HCT116 (cell line): Measurements from ENCODE around the gene SLC47A2. TPM values are rescaled to one million over a fixed set of nuclear protein-coding genes. Genes with fewer than 3 reads are reported as not detected.
A peak's percentile ranks its signal among the peaks of the same experiment; 100 is the strongest.

Experiments used
- ATAC-seq: fragments of 200-7000 bp; cut with Tn5 transposase; 2 replicates; pipeline ENCODE4 v1.9.1; 2020; ENCODE audit warnings: mild to moderate bottlenecking, moderate library complexity
- BruUV-seq: library from RNA; stranded (reverse); fragments of 400-500 nt; replicated peaks from 2 replicates; lab custom pipeline; 2021; lab: Mats Ljungman, UMichigan
- CTCF ChIA-PET: fragments of 300-600 bp; sonication (Branson Sonifier 250); formaldehyde crosslinking; loops from one replicate; lab custom pipeline; 2021; ENCODE audit warnings: antibody characterized with exemption; lab: Charles Lee
- POLR2A ChIA-PET: fragments of 300-600, 350-600 bp; sonication (Branson Sonifier 250); formaldehyde crosslinking; loops from one replicate; lab custom pipeline; 2021; ENCODE audit warnings: antibody characterized with exemption; lab: Charles Lee
- RAD21 ChIA-PET, 2 experiments: fragments of 300-600 bp; sonication (Branson Sonifier 250); formaldehyde crosslinking; loops; one replicate each; lab custom pipeline; 2023; ENCODE audit warnings: low total read pairs in 2 of 2; ENCODE audit not compliant: uncharacterized antibody in 2 of 2, unreplicated experiment in 2 of 2, low non-redundant PET in 1 of 2; lab: Charles Lee
- DNase-seq: peaks from one replicate; pipeline ENCODE4 v3.0.0-alpha.2; 2010; ENCODE audit warnings: low read depth, low spot score
- H2AFZ ChIP-seq: fragments of 200-600 bp; shearing (Covaris generic), sonication (generic); 2 replicates; pipeline ENCODE4 v1.6.1; 2017; ENCODE audit warnings: low read depth, mixed run types, mixed read lengths, antibody characterized with exemption, low read length; ENCODE audit not compliant: poor library complexity, severe bottlenecking
- H3K27ac ChIP-seq: 2 replicates; pipeline ENCODE4 v1.5.1; 2012; ENCODE audit warnings: low read depth, low read length
- H3K27me3 ChIP-seq: fragments of 200-600 bp; sonication (generic); 2 replicates; pipeline ENCODE4 v1.6.1; 2016; ENCODE audit warnings: mixed run types, low read length, mixed read lengths; ENCODE audit not compliant: insufficient read depth
- H3K36me3 ChIP-seq, 2 experiments: fragments of 200-500 bp in 1 of 2; fragments of 200-600 bp in 1 of 2; sonication (Bioruptor generic) in 1 of 2; sonication (generic) in 1 of 2; 2 replicates each; pipeline versions ENCODE4 v1.5.1 to v1.6.1; 2014 to 2016; ENCODE audit warnings: low read length in 2 of 2, inconsistent platforms in 1 of 2, mixed read lengths in 1 of 2, mixed run types in 1 of 2; ENCODE audit not compliant: insufficient read depth in 2 of 2, control insufficient read depth in 1 of 2
- H3K4me1 ChIP-seq, 2 experiments: fragments of 200-600 bp in 1 of 2; sonication (generic) in 1 of 2; 2 replicates each; pipeline versions ENCODE4 v1.5.1 to v1.6.1; 2012 to 2017; ENCODE audit warnings: low read length in 2 of 2, inconsistent platforms in 1 of 2, mild to moderate bottlenecking in 1 of 2, mixed read lengths in 1 of 2, mixed run types in 1 of 2, moderate library complexity in 1 of 2; ENCODE audit not compliant: insufficient read depth in 2 of 2, control insufficient read depth in 1 of 2
- H3K4me2 ChIP-seq: fragments of 200-600 bp; sonication (generic); 2 replicates; pipeline ENCODE4 v1.6.1; 2017; ENCODE audit warnings: mixed run types, low read length, mixed read lengths
- H3K4me3 ChIP-seq, 2 experiments: fragments of 200-600 bp in 1 of 2; sonication (generic) in 1 of 2; replicated peaks in 1 of 2; 2 replicates each; pipeline ENCODE4 v1.5.1; 2011 to 2016; ENCODE audit warnings: low read length in 2 of 2, control low read depth in 1 of 2, low read depth in 1 of 2, mild to moderate bottlenecking in 1 of 2, mixed read lengths in 1 of 2, mixed run types in 1 of 2
- H3K79me2 ChIP-seq: fragments of 200-600 bp; sonication (generic); 2 replicates; pipeline ENCODE4 v1.6.1; 2017; ENCODE audit warnings: mild to moderate bottlenecking, mixed run types, low read length, moderate library complexity, mixed read lengths; ENCODE audit not compliant: insufficient read depth
- H3K9ac ChIP-seq: fragments of 200-600 bp; sonication (generic); 2 replicates; pipeline ENCODE4 v1.6.1; 2016; ENCODE audit warnings: low read length, mixed read lengths
- H3K9me2 ChIP-seq: fragments of 200-600 bp; sonication (generic), shearing (Covaris generic); 2 replicates; pipeline ENCODE4 v1.6.1; 2017; ENCODE audit warnings: mixed run types, mild to moderate bottlenecking, moderate library complexity; ENCODE audit not compliant: insufficient read depth
- H3K9me3 ChIP-seq, 2 experiments: fragments of 200-500 bp in 1 of 2; fragments of 200-600 bp in 1 of 2; sonication (Bioruptor generic) in 1 of 2; sonication (generic) in 1 of 2; 2 replicates each; pipeline ENCODE4 v1.6.1; 2014 to 2017; ENCODE audit warnings: low read length in 2 of 2, mixed read lengths in 2 of 2, inconsistent platforms in 1 of 2, low read depth in 1 of 2, mild to moderate bottlenecking in 1 of 2, mixed run types in 1 of 2, moderate library complexity in 1 of 2; ENCODE audit not compliant: control insufficient read depth in 1 of 2, insufficient read depth in 1 of 2
- H4K20me1 ChIP-seq: fragments of 200-600 bp; sonication (generic), shearing (Covaris generic); 2 replicates; pipeline ENCODE4 v1.6.1; 2017; ENCODE audit warnings: mixed run types, mild to moderate bottlenecking, moderate library complexity; ENCODE audit not compliant: insufficient read depth
- CBX3 ChIP-seq: IDR thresholded peaks from 2 replicates; pipeline ENCODE4 v1.6.1; 2012; ENCODE audit warnings: low read depth
- EZH2 ChIP-seq: fragments of 200-600 bp; sonication (generic); IDR thresholded peaks from 2 replicates; pipeline ENCODE4 v1.6.1; 2017; ENCODE audit warnings: antibody characterized with exemption, mixed run types
- FOSL1 ChIP-seq: IDR thresholded peaks from 2 replicates; pipeline ENCODE4 v1.6.1; 2012; ENCODE audit warnings: low read depth
- JUND ChIP-seq: IDR thresholded peaks from 2 replicates; pipeline ENCODE4 v1.6.1; 2012
- RAD21 ChIP-seq: IDR thresholded peaks from 2 replicates; pipeline ENCODE4 v1.6.1; 2012; ENCODE audit warnings: low read depth, mild to moderate bottlenecking
- SRF ChIP-seq: IDR thresholded peaks from 2 replicates; pipeline ENCODE4 v1.6.1; 2012; ENCODE audit warnings: low read depth
- YY1 ChIP-seq: IDR thresholded peaks from 2 replicates; pipeline ENCODE4 v1.6.1; 2011; ENCODE audit warnings: low read length, low read depth, moderate library complexity, mild to moderate bottlenecking; ENCODE audit not compliant: insufficient replicate concordance; ENCODE audit errors: extremely low read depth
- ZNF274 ChIP-seq: fragments of 200-500 bp; sonication (Bioruptor generic); IDR thresholded peaks from 2 replicates; pipeline ENCODE4 v1.6.1; 2014; ENCODE audit warnings: mild to moderate bottlenecking, low read depth, low read length, inconsistent platforms
- intact Hi-C: fragments of 100-400 bp; cut with micrococcal nuclease; formaldehyde crosslinking; loops from 2 replicates; pipeline ENCODE4 v1.10.0; 2022
- total RNA-seq: library from RNA; stranded (reverse); gene quantifications from one replicate; pipeline ENCODE4 v1.2.1, GENCODE V29; 2021; ENCODE audit not compliant: unreplicated experiment
- TF ChIP-seq, protein P1 (sequence below), 3 experiments: fragments of 200-600 bp in 1 of 3; sonication (generic) in 1 of 3; IDR thresholded peaks in 2 of 3; conservative IDR thresholded peaks in 1 of 3; 2 replicates each; pipeline ENCODE4 v1.5.1; 2012 to 2017; ENCODE audit warnings: low read depth in 2 of 3, low read length in 2 of 3, antibody characterized with exemption in 1 of 3, borderline replicate concordance in 1 of 3, control low read depth in 1 of 3, mild to moderate bottlenecking in 1 of 3, mixed read lengths in 1 of 3, mixed run types in 1 of 3, moderate library complexity in 1 of 3; ENCODE audit not compliant: insufficient read depth in 1 of 3
- TF ChIP-seq, protein P2 (sequence below): IDR thresholded peaks from 2 replicates; pipeline ENCODE4 v1.6.1; 2012; ENCODE audit warnings: low read depth

Gene SLC47A2
- total RNA-seq, 1 experiment from 2014 or later = not detected

DNA sequence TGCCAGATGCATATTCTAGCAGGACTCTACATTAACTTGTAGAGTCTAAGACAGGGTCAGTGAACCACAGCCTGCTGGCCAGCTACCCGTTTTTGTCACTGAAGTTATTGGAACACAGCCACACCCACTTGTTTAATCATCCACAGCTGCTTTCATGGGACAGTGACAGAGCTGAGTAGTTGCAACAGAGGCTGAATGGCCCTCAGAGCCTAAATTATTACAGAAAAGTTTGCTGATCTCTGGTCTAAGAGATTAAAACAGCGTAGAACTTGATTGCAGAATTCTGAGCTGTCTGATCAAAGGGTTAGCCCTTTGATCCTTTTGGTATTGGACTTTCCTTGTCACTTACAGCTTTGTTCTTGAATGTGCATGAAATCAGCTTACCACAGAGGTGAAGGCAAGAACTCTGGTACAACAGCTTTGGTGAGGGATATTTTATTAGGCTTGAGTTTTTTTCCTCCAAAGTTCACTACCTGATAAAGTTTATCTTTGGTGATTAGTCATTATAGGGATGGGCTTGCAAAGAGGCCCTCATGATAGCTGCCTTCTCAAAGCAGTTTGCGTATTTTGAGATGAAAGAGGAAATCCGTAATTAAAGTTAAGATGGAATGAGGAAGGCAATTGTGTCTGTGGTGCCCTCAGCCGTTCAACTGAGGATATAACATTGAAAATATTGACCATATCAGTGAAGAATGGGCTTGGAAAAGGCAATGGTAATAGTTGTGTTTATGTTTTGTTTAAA is 44.2 kb downstream of the SLC47A2 start:
- H3K4me3 ChIP-seq = no peak overlapping the region
- BruUV-seq = no TSS peak
- H4K20me1 ChIP-seq = no peaks in the 10 kb centered on the region
- no peak overlapping the region for H3K9ac ChIP-seq
- ATAC-seq (no peak), DNase-seq (no peak)
- H3K27me3 ChIP-seq = no peaks in the 10 kb centered on the region
- RAD21 ChIA-PET = interaction anchor here in 1 of 2 experiments (1.1 kb wide), 1 partner anchor 82 kb away, joined by 3 read pairs; no protein-coding TSS in a partner anchor
- POLR2A ChIA-PET = no interaction called here
- no peaks in the 10 kb centered on the region for H3K9me2 ChIP-seq
- H3K27ac ChIP-seq = no peak overlapping the region
- CTCF ChIA-PET = interaction anchor here (1.0 to 1.1 kb wide), 2 partner anchors 90 to 309 kb away, joined by 3 to 4 read pairs; partner anchors contain the start of gene B9D1
- no peaks in the 10 kb centered on the region for H3K79me2 ChIP-seq
- H3K4me1 ChIP-seq = no peaks in the 10 kb centered on the region
- no peak overlapping the region for H3K4me2 ChIP-seq
- H3K36me3 ChIP-seq = peaks cover 12 to 15% of the 10 kb centered on the region in 2 experiments
- intact Hi-C loops = no loop called here
- no peak overlapping the region for H2AFZ ChIP-seq
- H3K9me3 ChIP-seq = no peaks in the 10 kb centered on the region
- TF ChIP-seq RAD21 (peak; percentile 34; the same call in 1 of the 2 replicates), ZNF274 (no peak), SRF (no peak), EZH2 (no peak)
- TF ChIP-seq, protein P1, sequence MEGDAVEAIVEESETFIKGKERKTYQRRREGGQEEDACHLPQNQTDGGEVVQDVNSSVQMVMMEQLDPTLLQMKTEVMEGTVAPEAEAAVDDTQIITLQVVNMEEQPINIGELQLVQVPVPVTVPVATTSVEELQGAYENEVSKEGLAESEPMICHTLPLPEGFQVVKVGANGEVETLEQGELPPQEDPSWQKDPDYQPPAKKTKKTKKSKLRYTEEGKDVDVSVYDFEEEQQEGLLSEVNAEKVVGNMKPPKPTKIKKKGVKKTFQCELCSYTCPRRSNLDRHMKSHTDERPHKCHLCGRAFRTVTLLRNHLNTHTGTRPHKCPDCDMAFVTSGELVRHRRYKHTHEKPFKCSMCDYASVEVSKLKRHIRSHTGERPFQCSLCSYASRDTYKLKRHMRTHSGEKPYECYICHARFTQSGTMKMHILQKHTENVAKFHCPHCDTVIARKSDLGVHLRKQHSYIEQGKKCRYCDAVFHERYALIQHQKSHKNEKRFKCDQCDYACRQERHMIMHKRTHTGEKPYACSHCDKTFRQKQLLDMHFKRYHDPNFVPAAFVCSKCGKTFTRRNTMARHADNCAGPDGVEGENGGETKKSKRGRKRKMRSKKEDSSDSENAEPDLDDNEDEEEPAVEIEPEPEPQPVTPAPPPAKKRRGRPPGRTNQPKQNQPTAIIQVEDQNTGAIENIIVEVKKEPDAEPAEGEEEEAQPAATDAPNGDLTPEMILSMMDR (IDR thresholded peaks at IDR 0.05 in 2 of 3, conservative IDR thresholded peaks at IDR 0.05 in 1 of 3; ENCODE audit: borderline replicate concordance in 1 of 3, insufficient read depth in 1 of 3, low read depth in 2 of 3, low read length in 2 of 3) = peak in 1 of 3 experiments; percentile 14; a peak in 1 of 6 replicates

DNA sequence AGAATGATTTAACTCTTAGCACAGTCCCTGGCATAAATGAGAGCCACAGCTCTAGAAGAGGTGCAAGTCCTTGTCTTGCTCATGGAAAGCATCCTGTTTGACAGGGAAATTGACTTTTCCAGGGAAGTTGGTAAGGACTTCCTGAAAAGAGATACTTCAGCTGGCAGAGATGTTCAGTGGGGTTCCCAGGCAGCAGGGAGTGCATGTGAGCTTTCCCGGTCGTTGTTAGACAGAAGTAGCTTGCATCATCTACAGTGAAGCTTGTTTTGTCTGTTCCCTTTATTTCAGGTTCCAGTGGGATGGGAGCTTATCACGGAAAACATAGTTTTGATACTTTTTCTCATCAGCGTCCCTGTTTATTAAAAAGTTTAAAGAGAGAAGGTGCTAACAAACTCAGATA is 45.0 kb downstream of the SLC47A2 start:
- H3K27ac ChIP-seq = no peak overlapping the region
- ChIA-PET CTCF (interaction anchor here (1.1 kb wide), 1 partner anchor 91 kb away, joined by 4 read pairs; no protein-coding TSS in a partner anchor), POLR2A (no interaction called here), RAD21 (interaction anchor here in 1 of 2 experiments (1.1 kb wide), 1 partner anchor 83 kb away, joined by 3 read pairs; no protein-coding TSS in a partner anchor)
- ATAC-seq = no peak
- peaks cover 12 to 18% of the 10 kb centered on the region in 2 experiments for H3K36me3 ChIP-seq
- no peaks in the 10 kb centered on the region for H3K9me3 ChIP-seq
- H2AFZ ChIP-seq = no peak overlapping the region
- DNase-seq = no peak
- no peaks in the 10 kb centered on the region for H3K4me1 ChIP-seq
- H3K4me3 ChIP-seq = no peak overlapping the region
- H3K27me3 ChIP-seq = no peaks in the 10 kb centered on the region
- no peaks in the 10 kb centered on the region for H4K20me1 ChIP-seq
- H3K79me2 ChIP-seq = no peaks in the 10 kb centered on the region
- no peak overlapping the region for H3K4me2 ChIP-seq
- intact Hi-C loops = no loop called here
- TF ChIP-seq RAD21 (no peak), CBX3 (no peak), FOSL1 (no peak), JUND (no peak), YY1 (no peak)
- TF ChIP-seq, protein P2, sequence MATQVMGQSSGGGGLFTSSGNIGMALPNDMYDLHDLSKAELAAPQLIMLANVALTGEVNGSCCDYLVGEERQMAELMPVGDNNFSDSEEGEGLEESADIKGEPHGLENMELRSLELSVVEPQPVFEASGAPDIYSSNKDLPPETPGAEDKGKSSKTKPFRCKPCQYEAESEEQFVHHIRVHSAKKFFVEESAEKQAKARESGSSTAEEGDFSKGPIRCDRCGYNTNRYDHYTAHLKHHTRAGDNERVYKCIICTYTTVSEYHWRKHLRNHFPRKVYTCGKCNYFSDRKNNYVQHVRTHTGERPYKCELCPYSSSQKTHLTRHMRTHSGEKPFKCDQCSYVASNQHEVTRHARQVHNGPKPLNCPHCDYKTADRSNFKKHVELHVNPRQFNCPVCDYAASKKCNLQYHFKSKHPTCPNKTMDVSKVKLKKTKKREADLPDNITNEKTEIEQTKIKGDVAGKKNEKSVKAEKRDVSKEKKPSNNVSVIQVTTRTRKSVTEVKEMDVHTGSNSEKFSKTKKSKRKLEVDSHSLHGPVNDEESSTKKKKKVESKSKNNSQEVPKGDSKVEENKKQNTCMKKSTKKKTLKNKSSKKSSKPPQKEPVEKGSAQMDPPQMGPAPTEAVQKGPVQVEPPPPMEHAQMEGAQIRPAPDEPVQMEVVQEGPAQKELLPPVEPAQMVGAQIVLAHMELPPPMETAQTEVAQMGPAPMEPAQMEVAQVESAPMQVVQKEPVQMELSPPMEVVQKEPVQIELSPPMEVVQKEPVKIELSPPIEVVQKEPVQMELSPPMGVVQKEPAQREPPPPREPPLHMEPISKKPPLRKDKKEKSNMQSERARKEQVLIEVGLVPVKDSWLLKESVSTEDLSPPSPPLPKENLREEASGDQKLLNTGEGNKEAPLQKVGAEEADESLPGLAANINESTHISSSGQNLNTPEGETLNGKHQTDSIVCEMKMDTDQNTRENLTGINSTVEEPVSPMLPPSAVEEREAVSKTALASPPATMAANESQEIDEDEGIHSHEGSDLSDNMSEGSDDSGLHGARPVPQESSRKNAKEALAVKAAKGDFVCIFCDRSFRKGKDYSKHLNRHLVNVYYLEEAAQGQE = no peak
- TF ChIP-seq, all 23 proteins: peak for 0
- no peaks in the 10 kb centered on the region for H3K9me2 ChIP-seq
- no peak overlapping the region for H3K9ac ChIP-seq
- no TSS peak for BruUV-seq
